LHCN-M2 (cell line): ENCODE results near the gene RASAL3. TPM values are rescaled to one million over a fixed set of nuclear protein-coding genes. Genes with fewer than 3 reads are reported as not detected.
A peak's percentile ranks its signal among the peaks of the same experiment; 100 is the strongest.
"Not testable (repeated sequence)": the region's sequence is repeated elsewhere in the genome, so short reads cannot be mapped to it uniquely, and the experiment has no call there.

Experiments used
- DNase-seq: peaks from one replicate; pipeline ENCODE4 v3.0.0-alpha.2; 2012; ENCODE audit warnings: low read depth
- polyA plus RNA-seq: library from polyadenylated mRNA; unstranded; fragments of >200 nt; gene quantifications from one replicate; pipeline ENCODE4 v1.2.1, GENCODE V29; 2012; ENCODE audit warnings: missing spikeins
- total RNA-seq: library from RNA; depleted of rRNA; stranded (reverse); fragments of >200 nt; gene quantifications from 2 replicates; pipeline ENCODE4 v1.2.3, GENCODE V29; 2014; rRNA removed

The RASAL3 gene
- 0.06 TPM in 1 of 2 replicates, not detected in the other for total RNA-seq
- polyA plus RNA-seq: not detected

DNA sequence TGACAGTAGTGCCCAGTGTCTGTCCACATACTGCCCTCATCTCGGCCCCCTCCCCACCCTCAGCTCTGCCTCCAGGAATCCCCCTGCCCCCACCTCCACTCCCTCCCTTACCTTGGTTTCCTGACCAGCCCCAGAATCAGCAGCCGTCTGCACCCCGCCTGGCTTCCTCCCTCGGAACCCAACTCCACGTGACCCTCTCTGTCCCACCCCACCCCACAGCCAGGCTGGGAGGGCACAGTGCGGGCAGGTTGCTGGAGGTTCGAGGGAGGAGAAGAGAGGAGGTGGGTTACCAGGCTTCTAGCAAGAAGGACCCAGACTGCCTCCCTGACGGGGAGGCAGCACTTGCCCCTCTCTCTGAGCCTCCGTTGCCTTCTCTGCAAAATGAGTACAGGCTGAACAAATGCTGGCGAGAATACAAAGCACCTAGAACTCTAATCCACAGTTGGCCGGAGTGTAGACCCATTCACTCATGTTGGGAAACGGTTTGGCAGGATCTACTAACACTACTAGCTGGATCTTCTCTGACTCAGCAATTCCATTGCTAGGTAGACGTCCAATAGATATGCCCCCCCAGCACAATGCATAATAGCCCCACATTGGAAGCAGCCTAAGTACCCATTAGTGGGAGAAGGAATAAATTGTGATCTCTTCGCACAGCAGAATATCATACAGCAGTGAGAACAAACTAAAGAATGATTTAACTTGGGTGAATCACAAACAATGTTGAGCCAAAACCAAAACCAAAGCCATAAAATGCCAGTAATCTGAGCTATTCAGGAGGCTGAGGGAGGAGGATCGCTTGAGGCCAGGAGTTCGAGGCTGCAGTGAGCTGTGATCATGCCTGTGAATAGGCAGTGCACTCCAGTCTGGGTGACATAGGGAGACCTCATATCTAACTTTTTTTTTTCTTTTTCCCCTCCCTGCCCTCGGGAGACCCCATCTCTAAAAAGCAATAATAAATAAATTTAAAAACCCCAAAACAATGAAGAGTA is at the start of gene RASAL3:
Gene RASAL3 (minus strand): TSS at position 151 of the 992 bp plus-strand sequence. CDS start 186 bp downstream, outside the sequence.
- DNase-seq: no peak

DNA sequence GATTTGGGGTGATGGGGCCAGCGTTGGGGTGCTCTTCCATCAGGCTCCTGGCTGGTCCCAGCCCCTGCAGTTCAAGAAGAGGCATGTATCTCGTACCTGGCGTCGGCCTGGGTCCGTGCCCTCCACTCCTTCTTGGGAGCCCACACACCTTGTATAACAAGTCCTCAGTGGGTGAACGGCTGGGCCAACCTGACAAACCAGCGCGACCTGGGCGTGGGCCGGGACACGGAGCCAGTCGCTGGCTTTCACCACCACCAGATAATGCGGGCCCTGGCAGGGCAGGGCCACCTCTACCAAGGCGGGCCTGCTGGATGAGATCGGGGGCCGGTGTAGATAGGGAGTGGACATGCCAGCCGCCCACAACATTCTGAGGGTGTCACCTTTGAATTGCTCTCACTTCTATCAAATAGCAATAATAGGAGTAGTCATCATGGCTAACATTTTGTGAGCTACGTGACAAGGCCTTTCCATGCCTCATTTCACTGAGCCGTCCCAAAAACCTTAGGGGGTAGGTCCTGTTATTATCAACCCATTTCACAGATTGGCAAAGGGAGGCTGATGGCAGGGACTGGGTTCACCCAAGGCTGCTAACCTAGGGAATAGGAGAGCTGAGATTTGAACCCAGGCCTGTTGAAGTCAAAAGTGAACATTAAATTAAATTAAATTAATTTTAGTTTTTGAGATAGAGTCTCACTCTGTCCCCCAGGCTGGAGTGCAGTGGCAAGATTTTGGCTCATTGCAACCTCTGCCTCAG is 47.5 kb upstream of the RASAL3 start:
- DNase-seq: no peak

GRCh38 chr19:15508035-15508710 is 43.8 kb upstream of the RASAL3 start, which contains the start of gene CYP4F22:
TSS of gene CYP4F22 (plus strand) at chr19:15508525. CDS start at chr19:15525337, 16,812 bp downstream.
- no peak for DNase-seq

GRCh38 chr19:15507068-15508034 is 43.0 kb upstream of the RASAL3 start:
- DNase-seq: no peak

DNA sequence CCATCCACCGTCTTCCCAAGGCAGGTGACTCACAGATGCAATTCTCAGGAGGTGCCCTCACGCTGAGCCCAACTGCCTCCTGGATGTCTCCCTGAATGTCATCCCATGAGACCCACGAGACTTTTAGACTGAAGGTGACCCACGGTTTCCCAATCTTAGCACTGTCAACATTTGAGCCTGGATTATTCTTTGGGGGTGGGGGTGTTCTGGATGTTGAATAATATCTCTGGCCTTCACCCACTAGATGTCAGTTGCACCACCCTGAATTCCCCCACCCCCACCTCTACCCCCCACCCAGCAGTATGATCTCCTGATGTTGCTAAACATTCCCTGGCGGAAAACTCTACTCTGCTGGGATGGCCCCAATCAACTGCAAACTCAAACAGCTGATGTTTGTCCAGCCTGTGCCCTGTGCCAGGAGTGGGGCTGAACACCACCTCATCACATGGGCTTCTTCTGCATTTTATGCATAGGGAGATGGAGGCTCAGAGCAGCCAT is 41.8 kb upstream of the RASAL3 start:
- DNase-seq: no peak

GRCh38 chr19:15502264-15502663 is 37.9 kb upstream of the RASAL3 start:
- DNase-seq: no peak

GRCh38 chr19:15501596-15501995 is 37.3 kb upstream of the RASAL3 start:
- no peak for DNase-seq

- no peak for DNase-seq
Measured at GRCh38 chr19:15498910-15499309, 34.6 kb upstream of the RASAL3 start.

- no peak for DNase-seq
Measured at GRCh38 chr19:15498156-15498858, 34.0 kb upstream of the RASAL3 start.

DNA sequence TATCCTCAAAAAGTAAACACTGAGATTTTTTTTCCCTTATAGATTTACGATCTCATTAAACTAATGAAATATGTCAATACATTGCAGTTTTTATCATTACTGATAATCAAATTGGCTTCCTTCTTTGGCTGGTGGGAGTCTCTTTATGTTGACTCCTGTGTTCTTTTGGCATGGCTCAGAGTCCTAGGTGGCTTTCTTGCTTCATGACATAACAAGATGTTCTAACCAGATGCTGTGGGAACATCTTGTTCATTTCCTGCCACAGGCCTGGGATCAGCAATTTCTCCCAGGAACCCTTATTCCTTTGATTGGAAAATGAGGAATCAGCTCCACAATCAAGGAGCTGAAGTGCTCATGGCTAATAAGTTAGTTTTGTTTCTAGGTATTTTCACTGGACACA is 30.8 kb upstream of the RASAL3 start:
- DNase-seq: peak; percentile 5

- DNase-seq: no peak
Measured at GRCh38 chr19:15488489-15489226, 24.3 kb upstream of the RASAL3 start.

GRCh38 chr19:15487038-15487437 is 22.7 kb upstream of the RASAL3 start:
- DNase-seq: no peak

DNA sequence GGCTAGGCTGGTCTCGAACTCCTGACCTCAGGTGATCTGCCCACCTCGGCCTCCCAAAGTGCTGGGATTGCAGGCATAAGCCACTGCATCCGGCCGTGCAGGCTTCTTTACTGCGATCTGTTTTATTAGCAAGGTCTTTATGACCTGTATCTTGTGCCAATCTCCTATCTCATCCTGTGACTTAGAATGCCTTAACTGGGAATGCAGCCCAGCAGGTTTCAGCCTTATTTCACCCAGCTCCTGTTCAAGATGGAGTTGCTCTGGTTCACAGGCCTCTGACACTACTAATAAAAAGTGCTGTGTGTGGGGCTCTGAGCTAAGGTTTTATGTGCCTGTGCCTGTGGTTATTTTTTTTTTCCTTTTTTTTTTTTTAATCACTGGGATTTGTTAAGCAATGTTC is 21.4 kb upstream of the RASAL3 start:
- not testable (repeated sequence) for DNase-seq

DNA sequence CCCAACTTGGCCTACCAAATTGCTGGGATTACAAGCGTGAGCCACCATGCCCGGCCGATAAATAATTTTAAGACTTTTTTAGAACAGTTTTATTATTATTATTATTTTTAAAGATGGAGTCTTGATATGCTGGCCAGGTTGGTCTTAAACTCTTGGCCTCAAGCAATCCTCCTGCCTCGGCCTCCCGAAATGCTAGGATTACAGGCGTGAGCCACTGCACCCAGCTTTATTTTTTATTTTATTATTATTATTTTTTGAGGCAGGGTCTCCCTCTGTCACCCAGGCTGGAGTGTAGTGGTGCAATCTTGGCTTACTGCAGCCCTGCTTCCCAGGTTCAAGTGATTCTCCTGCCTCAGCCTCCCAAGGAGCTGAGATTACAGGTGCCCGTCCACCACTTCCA is 16.7 kb upstream of the RASAL3 start:
- DNase-seq: not testable (repeated sequence)

DNA sequence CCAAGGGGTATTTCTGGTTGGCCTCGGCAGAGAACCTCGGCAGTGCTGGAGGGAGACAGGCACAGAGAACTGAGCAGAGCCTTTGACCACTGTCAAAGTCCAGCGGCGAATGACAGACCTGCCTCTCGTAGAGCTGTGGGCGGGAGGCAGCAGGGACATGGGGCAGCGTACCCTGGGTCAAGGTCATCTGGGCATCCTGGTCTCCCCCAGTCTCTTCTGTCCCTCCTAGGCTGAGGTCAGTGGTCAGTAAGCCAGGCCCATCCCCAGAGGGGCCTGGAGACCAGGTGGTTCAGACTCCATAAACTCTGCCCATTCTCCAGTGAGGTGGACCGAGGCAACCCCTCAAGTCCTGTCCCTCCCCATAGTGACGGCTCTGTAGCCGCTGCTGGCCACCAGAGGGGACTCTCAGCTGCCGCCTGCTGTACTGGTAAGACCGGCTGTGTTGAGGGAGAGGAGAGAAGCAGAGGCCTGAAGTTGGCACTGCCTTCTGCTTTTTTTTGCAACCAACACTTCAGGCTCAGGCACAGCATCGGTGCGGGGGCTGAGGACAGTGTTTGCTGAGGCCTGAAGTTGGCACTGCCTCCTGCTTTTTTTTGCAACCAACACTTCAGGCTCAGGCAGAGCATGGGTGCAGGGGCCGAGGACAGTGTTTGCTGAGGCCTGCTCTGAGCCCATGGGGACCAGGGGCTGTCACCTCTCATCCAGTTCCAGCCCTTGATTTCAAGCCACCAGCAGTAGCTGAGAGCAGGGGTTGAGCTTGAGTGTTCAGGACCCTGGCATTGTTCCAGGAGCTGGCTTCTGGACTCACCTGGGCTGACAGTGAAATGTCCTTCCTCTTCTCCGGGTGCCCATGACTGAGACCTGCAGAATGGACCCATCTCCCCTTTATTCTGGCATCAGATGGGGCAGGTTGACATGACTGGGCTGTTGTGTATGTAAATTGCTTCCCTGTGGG is 15.3 kb upstream of the RASAL3 start, which contains the start of gene PGLYRP2:
Gene PGLYRP2 (minus strand): TSS at position 111 of the 955 bp plus-strand sequence. CDS start 130 bp downstream, outside the sequence.
- DNase-seq: no peak

- no peak for DNase-seq
Measured at GRCh38 chr19:15476325-15476724, 12.0 kb upstream of the RASAL3 start.

DNA sequence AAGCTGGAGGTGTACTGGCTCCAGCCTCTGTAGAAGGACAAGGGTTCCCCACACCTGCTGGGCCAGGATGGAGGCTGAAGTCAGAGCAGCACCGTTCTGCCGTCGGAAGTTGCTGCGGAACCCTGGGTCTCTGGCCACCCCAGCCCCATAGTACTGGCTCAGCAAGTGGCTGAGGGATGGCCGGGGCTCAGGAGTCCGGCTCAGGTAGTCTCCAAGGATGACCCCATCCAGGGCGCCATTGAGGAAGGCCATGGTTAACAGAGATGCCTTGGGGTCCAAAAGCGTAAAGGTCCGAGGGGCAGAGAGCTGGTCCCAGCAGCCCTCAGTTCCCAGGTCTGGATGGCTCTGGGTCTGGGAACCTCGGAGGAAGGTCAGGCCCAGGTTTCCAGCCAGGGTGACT is 11.3 kb upstream of the RASAL3 start:
- no peak for DNase-seq

DNA sequence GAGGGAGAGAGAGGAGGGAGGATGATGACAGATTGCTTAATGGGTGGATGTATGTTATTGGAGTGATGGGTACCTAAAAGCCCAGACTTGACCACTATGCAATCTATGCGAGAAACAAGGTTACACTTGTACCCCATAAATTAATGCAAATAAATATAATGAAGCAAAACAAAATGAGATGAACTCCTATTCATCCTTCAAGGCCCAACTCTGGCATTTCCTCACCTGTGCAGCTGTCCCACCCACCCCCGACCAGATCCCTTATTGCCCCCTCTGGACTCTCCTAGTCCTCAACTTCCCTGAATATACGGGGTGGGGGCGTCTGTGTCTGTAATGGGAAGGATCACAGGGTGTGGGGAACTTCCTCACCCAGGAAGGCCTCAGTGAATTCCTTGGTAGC is 10.8 kb upstream of the RASAL3 start:
- no peak for DNase-seq
